Urothelium cell line (cell line): ENCODE results near the gene MRPL1.
"Not testable (repeated sequence)": the region's sequence is repeated elsewhere in the genome, so short reads cannot be mapped to it uniquely, and the experiment has no call there.

Experiments used
- DNase-seq: peaks from one replicate; pipeline ENCODE4 v3.0.0; 2011; ENCODE audit warnings: low spot score, mixed read lengths
- FAIRE-seq: peaks from 2 replicates; lab custom pipeline; 2011; peaks lifted over from hg19 to GRCh38; lab: Jason Lieb, UNC

MRPL1 gene

DNA sequence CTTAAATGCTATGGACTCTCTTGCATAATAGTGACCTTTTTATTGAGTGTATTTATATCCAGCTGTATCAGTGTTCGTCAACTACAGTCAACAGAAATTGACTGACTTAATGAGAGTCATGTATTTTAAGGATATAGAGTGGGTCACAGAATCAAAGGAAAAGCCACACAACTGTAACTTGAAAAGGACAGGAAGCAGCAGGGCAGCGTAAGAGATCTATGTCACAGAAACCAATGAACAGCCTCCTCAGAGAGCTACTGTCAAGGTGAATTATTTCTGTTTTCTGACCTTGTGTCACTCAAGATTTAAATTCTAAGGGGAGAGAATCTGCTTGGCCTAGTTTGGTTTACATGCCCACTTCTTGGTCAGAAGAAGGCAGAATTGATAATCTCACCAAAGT lies 100.4 kb downstream of the MRPL1 start:
- FAIRE-seq (no peak), DNase-seq (no peak)

DNA sequence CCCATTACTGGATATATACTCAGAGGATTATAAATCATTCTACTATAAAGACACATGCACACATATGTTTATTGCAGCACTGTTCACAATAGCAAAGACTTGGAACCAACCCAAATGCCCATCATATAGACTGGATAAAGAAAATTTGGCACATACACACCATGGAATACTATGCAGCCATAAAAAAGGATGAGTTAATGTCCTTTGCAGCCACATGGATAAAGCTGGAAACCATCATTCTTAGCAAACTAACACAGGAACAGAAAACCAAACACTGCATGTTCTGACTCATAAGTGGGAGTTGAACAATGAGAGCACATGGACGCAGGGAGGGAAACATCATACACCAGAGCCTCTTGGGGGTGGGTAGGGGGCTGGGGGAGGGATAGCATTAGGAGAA lies 111.0 kb downstream of the MRPL1 start:
- FAIRE-seq, DNase-seq: not testable (repeated sequence)

GRCh38 chr4:77982900-77983540 lies 120.4 kb downstream of the MRPL1 start:
- not testable (repeated sequence) for FAIRE-seq

GRCh38 chr4:77983612-77984311 lies 121.1 kb downstream of the MRPL1 start:
- DNase-seq, FAIRE-seq: not testable (repeated sequence)

More at GRCh38 chr4:77982900-77983540, 120.4 kb downstream of the MRPL1 start:
- not testable (repeated sequence) for DNase-seq

DNA sequence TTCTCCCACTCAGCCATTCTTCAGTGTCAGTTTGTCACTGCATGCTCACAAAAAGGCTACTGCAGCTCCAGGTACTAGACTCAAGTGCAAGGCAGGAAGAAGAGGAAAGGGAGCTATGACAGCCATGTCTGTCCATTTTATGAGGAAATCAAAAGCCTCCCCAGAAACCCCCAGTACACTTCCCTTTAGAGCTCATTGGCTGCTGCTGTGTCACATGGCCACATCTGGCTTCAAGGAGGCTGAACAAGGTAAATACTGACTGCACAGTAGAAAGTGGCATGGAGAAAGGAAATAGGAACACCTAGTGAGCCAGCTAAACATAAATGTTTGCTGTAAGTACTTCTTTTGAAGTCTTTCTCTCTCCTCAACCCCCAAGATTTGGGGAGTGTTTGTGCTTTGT lies 127.3 kb downstream of the MRPL1 start:
- DNase-seq (no peak), FAIRE-seq (no peak)

GRCh38 chr4:77990456-77990855 lies 127.8 kb downstream of the MRPL1 start:
- DNase-seq (no peak), FAIRE-seq (no peak)

DNA sequence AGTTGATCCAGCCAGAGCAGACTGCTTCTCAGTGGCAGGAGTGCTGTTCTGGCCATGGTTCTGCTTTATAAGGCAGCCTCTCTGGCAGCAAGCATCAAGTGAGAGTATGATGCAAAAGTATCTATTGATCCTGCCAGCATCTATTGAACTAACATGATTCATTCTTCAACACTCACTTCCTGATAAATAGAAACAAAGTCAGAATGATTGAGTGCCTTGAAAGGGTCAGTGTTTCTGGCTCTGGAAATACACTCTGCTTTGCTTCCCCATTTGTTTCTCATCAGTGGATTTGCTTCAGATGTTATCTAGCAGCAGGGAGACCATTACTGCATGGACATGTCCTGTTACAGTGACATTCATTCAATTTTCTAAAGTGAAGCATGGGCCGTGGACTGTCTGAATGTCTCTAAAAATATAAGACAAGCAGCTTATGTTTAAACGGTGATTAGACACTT lies 128.3 kb downstream of the MRPL1 start:
- DNase-seq (no peak), FAIRE-seq (peak; percentile 13)

GRCh38 chr4:77992581-77992980 lies 130.0 kb downstream of the MRPL1 start:
- FAIRE-seq (no peak), DNase-seq (no peak)

DNA sequence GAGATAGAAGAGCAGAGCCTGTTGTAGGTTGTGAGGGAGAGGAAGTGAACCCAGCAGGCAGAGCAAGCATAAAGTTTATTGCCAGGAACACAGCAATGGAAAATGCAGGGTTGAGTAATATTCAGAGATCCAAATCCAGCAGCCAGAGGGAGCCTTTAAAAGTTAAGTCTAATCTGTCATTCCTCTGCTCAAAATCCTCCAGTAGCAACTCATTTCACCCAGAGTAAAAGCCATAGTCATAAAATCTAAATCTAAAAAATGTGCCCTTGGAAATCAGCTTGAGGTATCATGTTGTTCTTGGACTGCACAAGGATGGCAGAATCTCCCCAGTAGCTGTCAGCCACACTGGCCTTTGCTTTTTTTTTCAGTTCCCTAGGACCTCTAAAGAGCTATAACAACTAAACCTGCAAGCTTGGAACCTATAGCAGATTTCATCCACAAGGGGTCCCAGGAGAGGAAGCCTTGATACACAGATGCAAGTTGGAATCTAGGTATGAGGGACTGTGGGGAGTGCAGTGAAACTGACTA lies 131.6 kb downstream of the MRPL1 start:
- FAIRE-seq: no peak

GRCh38 chr4:77996076-77996475 lies 133.4 kb downstream of the MRPL1 start:
- FAIRE-seq (no peak), DNase-seq (no peak)

More for the DNA sequence above, 131.6 kb downstream of the MRPL1 start:
- DNase-seq: peak; percentile 59

DNA sequence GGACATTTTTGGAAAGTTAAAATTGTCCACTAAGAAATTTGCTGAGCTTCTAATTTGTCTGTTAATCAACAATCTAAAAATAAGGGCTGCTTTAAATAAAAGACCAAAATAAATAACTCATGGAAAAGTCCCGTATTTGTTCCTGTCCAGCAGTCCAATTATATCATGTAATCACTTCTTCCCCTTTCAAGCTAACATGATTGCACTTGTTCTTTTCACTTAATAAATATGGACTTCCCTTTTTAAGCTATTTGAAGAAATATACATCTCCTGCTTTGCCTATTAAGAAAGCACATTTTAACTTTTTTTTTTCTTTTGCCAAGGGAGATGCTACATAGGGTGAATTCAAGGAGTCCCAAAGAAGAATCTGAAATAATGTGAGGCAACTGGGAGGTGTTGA lies 138.9 kb downstream of the MRPL1 start:
- FAIRE-seq (no peak), DNase-seq (no peak)

DNA sequence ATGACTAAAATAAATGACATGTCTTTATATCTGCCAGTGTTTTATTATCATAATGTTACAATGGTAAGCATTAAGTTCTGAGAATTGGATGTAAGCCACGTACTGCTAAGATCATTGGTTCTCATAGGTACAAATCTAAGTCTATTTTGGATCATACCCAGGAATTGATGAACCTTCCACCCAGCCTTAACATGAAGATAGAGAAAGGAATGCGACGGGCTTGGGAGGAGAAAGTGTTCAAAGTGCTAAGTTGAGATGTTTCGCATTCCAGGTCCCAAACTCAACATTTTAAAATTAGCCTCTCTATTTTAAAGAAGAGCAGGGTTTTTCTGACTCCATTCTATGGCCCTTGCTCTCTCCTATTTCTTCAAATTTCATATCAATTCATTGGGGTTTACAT lies 139.6 kb downstream of the MRPL1 start:
- FAIRE-seq (no peak), DNase-seq (peak; percentile 13)
